HG03108 (cell line): ENCODE data around the gene FGF19.

Source experiments
- ATAC-seq: cut with Tn5 transposase; IDR thresholded peaks from one replicate; pipeline ENCODE4 v1.9.1; 2021; ENCODE audit warnings: moderate library complexity; ENCODE audit not compliant: unreplicated experiment

Gene FGF19

GRCh38 chr11:69674267-69674885 lies 29.4 kb downstream of the FGF19 start:
- no peak for ATAC-seq

GRCh38 chr11:69671734-69672465 lies 31.9 kb downstream of the FGF19 start:
- ATAC-seq: no peak

GRCh38 chr11:69670158-69670845 lies 33.5 kb downstream of the FGF19 start:
- ATAC-seq: no peak

- ATAC-seq: no peak
Observed at GRCh38 chr11:69669486-69669885, 34.3 kb downstream of the FGF19 start.

- no peak for ATAC-seq
Observed at GRCh38 chr11:69667619-69668604, 35.9 kb downstream of the FGF19 start.

DNA sequence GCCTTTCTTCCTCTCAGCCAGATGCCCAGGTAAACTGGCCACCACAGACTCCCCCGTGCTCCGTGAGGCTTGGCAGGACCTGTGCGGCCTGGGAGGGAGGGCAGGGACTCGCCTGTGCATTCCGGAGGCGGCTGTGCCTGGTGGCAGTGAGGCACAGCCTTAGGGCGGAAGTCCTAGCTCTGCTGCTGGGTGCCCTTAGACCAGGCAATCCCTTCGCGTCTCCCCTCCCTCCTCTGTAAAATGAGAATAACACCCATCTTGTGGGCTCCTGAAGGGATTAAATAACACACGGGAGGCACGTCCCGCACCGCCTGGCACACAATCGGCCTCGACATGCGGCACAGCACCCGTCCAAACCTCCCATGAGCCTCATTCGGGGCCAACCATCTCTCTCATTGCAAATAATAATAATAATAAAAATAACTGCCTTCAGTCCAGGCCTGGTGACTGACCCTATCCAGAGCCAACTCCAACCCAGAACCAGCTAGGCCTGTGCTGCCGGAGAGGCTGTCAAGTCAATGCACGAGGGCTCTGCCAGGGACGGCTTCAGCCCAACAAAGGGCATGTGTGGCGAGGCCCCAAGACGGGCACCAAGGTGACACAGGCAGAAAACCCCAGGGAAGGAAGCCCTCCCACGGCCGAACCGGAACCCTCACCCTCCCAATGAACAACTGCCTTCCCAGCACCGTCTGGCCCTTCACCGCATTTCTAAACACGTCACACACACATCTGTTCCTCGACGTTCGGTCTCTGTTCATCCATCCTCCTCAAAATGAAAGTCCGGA lies 36.9 kb downstream of the FGF19 start:
- ATAC-seq: no peak

DNA sequence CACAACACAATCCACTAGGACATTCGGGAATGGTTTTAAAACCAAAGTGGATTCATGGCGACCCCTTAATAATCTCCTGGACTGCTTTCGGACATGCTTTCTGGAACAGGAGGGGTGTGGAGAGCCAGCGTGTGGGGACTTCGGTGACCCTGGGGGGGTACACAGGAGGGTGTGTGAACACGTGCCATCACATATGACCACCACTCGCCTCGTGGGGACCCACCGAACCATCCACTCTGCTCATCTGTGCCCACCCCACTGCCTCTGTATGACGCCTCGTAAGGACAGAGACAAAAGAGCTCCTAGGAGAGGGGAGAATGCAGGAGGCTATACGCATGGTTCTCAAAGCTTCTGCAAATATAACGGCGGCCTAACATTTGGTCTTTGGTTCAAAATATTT lies 37.6 kb downstream of the FGF19 start:
- no peak for ATAC-seq

GRCh38 chr11:69665669-69666068 lies 38.2 kb downstream of the FGF19 start:
- no peak for ATAC-seq

DNA sequence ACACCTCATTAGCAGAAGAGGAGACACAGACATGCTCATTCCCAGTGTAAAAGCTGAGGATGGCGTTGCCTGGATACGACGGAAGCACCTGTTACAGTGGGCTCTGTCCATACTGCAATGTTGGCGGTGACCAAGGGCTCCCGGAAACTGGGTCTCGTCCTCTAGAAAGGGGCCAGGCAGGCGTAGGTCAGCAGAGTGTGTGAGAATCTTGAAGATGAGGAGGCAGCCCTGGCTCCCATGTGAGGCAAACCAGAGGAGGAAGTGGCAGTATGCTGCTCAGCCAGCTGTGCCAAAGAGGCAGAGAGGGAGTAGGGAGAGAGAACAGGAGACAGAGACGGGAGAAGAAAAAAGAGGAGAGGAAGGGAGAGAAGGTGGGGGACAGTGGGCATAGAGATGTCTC lies 38.9 kb downstream of the FGF19 start:
- no peak for ATAC-seq

DNA sequence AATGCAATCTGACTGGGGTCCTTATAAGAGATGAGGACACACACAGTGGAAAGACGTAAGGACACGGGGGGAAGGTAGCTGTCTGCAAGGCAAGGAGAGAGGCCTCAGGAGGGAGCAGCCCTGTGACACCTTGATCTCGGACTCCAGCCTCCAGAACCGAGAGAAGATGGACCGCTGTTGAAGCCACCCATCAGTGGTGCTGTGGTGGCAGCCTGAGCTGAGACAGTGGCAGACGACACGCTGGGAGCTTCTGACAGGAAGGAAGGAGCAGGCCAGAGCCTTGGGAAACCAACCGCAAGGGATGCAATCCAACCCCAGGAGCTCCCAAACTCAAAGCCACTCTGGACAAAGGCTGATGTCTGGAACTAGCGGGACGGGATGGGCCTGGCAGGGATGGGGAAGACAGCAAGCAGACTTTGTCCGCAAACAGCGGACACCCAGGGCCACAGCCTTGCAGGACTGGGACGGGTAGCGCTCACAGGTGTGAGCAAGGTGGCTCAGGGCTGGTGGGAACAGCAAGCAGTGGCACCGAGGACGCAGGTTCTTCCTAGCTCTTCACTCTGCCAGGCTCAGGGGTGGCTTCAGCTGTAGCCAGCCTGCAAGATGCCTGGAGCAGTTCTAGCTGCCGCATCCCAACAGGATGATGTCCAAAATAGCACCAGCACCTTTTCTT lies 39.6 kb downstream of the FGF19 start:
- ATAC-seq: no peak

GRCh38 chr11:69663326-69663725 lies 40.5 kb downstream of the FGF19 start:
- ATAC-seq: no peak

- ATAC-seq: no peak
Observed at GRCh38 chr11:69662806-69663205, 41.0 kb downstream of the FGF19 start.

GRCh38 chr11:69662021-69662698 lies 41.7 kb downstream of the FGF19 start:
- ATAC-seq: no peak

- ATAC-seq: no peak
Observed at GRCh38 chr11:69661413-69661715, 42.5 kb downstream of the FGF19 start.

DNA sequence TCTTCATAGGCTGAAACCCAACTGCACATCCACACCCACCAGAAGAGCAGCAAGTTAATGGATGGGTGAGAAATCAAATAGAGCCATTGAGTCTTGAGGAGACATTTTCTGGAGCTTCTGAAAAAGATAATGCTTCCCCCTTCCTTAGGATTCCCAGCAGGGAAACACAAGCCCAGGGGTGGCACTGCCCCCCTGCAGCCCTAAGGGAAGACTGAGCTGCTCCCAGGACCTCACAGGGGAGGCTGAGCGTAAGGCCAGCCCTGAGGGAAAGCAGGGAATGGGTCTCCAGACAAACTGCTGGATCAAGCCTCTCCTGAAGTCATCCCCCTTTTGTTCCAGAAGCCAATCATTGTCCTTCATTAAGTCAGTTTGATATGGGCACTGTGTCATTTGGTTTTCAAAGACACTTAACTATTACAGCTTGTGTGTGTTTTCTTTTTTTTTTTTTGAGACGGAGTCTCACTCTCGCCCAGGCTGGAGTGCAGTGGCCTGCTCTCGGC lies 43.8 kb downstream of the FGF19 start:
- ATAC-seq: no peak

- ATAC-seq: no peak
Observed at GRCh38 chr11:69659591-69659990, 44.2 kb downstream of the FGF19 start.

DNA sequence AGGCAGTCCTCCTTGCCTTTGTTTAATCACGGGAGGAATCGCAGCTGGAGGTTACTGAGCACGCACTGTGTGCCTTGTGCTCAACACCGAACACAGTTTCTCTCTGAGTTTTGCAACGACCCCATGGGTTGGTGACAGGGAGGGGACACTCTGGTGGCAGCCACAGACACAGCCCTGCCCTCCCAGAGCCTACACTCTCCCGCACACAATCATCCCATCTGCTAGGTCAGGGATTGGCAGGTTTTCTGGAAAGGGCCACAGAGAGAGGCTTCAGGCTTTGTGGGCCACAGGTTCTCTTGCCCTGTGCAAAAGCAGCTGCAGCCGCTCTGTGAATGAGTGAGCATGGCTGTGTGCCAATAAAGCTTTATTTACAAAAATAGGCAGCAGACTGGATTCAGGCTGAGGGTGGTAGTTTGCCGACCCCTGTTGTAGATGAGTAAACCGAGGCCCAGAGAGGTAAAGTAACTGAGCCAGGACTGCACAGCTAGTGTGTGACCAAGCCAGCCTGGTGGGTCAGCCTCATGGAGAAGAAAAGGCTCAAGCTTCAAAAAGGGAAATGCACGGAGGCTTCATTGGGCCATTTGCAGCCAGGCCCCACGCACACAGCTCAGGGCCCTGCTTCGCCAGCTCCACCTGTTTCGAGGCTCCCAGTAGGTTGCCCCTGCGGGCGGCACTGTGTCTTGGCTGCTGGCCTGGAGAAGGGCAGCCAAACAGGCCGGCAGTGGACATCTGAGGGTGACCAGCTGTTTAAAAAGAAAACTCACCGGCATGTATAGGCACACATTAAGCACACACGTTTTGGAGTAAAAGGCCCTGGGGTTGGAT lies 45.0 kb downstream of the FGF19 start:
- ATAC-seq: no peak

GRCh38 chr11:69657911-69658625 lies 45.8 kb downstream of the FGF19 start:
- no peak for ATAC-seq
